HepG2 (cell line): ENCODE results near the gene WSCD1.

ENCODE experiments used
- ZNF317 ChIP-seq: sonication (generic); formaldehyde crosslinking; IDR thresholded peaks from 2 replicates; pipeline ENCODE4 v1.5.0; 2020; ENCODE audit warnings: mild to moderate bottlenecking, missing genetic modification reagents
- TF ChIP-seq, protein P1 (sequence below): sonication (generic); formaldehyde crosslinking; IDR thresholded peaks from 2 replicates; pipeline ENCODE4 v1.9.0; 2021; ENCODE audit warnings: missing genetic modification reagents, borderline replicate concordance

DNA sequence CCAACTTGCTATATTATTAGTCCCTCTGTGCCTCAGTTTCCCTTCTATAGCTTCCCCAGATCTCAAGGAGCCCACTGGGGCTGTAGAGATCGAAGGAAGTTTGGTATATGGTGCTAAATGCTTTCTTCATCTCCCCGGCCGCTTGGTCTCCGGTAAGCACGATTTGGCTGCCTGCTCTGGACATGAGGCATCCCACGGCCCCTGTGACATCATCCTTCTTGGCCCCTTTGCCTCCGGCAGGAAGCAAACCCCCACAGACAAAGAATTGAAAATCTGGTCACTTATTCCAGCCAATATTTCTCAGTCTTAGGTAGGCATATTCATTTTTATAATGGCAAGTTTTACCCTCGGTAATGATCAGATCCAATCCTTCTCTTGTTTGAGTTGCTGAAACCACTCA is 65.8 kb downstream of the WSCD1 start:
- TF ChIP-seq, protein P1, sequence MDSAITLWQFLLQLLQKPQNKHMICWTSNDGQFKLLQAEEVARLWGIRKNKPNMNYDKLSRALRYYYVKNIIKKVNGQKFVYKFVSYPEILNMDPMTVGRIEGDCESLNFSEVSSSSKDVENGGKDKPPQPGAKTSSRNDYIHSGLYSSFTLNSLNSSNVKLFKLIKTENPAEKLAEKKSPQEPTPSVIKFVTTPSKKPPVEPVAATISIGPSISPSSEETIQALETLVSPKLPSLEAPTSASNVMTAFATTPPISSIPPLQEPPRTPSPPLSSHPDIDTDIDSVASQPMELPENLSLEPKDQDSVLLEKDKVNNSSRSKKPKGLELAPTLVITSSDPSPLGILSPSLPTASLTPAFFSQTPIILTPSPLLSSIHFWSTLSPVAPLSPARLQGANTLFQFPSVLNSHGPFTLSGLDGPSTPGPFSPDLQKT (CRISPR knock-in tag): no peak
- no peak for TF ChIP-seq ZNF317 (CRISPR knock-in tag)
